Measurements from ENCODE around the gene TEKT4.
A peak's percentile ranks its signal among the peaks of the same experiment; 100 is the strongest.
"Not testable (repeated sequence)": the region's sequence is repeated elsewhere in the genome, so short reads cannot be mapped to it uniquely, and the experiment has no call there.

Gene TEKT4

GRCh38 chr2:94871226-94872087 is at the start of gene TEKT4:
Gene TEKT4, plus strand, starts transcription at chr2:94871430. Its CDS starts 150 bp downstream, at chr2:94871580.
- DNase-seq (ENCODE audit: low read depth in 2 of 2), result no peak

- not testable (repeated sequence) for DNase-seq (ENCODE audit: low read depth in 2 of 2)
These were observed 32.0 kb upstream of the TEKT4 start for GRCh38 chr2:94839224-94839623.

GRCh38 chr2:94856856-94857255 is 14.4 kb upstream of the TEKT4 start:
- not testable (repeated sequence) for DNase-seq (ENCODE audit: low read depth in 2 of 2)

- not testable (repeated sequence) for DNase-seq (ENCODE audit: low read depth in 2 of 2)
These were observed 13.7 kb upstream of the TEKT4 start for GRCh38 chr2:94857367-94858162.

- not testable (repeated sequence) for DNase-seq (ENCODE audit: low read depth in 2 of 2)
These were observed 12.9 kb upstream of the TEKT4 start for GRCh38 chr2:94858163-94858888.

GRCh38 chr2:94861308-94862152 is 9.7 kb upstream of the TEKT4 start:
- no peak for DNase-seq (ENCODE audit: low read depth in 2 of 2)

- DNase-seq (ENCODE audit: low read depth in 2 of 2), result not testable (repeated sequence)
These were observed 8.3 kb upstream of the TEKT4 start for GRCh38 chr2:94862903-94863302.

GRCh38 chr2:94869131-94869530 is 2.1 kb upstream of the TEKT4 start:
- DNase-seq (ENCODE audit: low read depth in 2 of 2), result no peak

- DNase-seq (ENCODE audit: low read depth in 2 of 2), result no peak
These were observed 1.4 kb upstream of the TEKT4 start for GRCh38 chr2:94869552-94870439.

GRCh38 chr2:94870440-94871225 is 597 bp upstream of the TEKT4 start:
- peak in 1 of 2 donors; percentile 22 for DNase-seq (ENCODE audit: low read depth in 2 of 2)

GRCh38 chr2:94872088-94872618 is 923 bp downstream of the TEKT4 start:
- no peak for DNase-seq (ENCODE audit: low read depth in 2 of 2)

- DNase-seq (ENCODE audit: low read depth in 2 of 2), result no peak
These were observed 1.6 kb downstream of the TEKT4 start for GRCh38 chr2:94872676-94873361.

GRCh38 chr2:94873362-94874276 is 2.4 kb downstream of the TEKT4 start:
- no peak for DNase-seq (ENCODE audit: low read depth in 2 of 2)

GRCh38 chr2:94874277-94874997 is 3.2 kb downstream of the TEKT4 start:
- DNase-seq (ENCODE audit: low read depth in 2 of 2), result peak; percentile 38 to 43

GRCh38 chr2:94875064-94875819 is 4.0 kb downstream of the TEKT4 start:
- DNase-seq (ENCODE audit: low read depth in 2 of 2), result no peak

All from stimulated activated CD8-positive, alpha-beta memory T cell treated with anti-CD3 and anti-CD28 coated beads, Interleukin-15, amount 100 ng/mL, for 48 hours (primary cell).